Measurements from ENCODE around the gene UNCX.

The UNCX gene

DNA sequence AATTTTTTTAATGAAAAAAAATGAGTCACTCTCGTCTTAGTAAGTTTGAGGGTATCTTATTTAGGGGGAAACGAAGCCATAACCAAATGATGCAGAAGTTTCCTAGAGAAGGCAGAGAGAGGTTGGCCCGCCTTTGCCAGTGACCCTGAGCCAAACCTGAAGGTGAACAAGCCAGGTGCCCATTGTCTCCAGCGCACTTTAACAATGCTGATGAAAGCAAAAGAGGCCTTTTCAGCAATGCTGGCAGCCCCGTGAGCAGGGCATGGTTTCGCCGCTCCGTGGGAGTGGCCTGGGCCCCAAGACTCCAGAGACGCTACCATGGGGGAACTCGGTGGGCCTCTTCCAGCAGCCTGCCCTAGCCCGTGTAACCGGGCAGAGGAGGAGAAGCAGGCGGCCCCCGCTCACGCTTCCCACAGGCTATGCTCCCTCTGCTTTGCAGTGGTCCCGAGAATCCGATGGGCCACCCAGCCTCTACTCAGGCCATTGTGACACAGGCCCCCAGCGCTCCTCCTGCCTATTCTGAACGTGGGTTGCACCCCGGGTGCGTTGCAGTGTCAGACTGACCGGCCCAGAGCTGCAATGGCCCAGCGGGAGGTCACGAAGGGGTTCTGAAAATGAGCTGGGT, 14.0 kb upstream of the UNCX start:
- DNase-seq = no peak

DNA sequence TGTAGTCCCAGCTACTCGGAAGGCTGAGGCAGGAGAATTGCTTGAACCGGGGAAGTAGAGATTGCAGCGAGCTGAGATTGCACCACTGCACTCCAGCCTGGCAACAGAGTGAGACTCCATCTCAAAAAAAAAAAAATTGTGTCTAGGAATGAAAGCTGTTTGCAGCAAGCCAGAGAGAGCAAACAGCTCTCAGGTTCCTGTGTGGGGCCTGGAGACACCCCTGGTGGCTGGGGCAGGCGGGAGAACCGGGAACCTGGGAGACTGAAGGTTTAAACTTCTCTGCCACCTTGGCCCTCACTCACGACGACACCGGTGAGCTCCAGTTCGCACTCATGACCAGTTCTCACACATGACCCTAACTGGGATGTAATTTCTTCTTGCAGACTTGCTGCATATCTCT, 13.2 kb upstream of the UNCX start:
- DNase-seq = no peak

DNA sequence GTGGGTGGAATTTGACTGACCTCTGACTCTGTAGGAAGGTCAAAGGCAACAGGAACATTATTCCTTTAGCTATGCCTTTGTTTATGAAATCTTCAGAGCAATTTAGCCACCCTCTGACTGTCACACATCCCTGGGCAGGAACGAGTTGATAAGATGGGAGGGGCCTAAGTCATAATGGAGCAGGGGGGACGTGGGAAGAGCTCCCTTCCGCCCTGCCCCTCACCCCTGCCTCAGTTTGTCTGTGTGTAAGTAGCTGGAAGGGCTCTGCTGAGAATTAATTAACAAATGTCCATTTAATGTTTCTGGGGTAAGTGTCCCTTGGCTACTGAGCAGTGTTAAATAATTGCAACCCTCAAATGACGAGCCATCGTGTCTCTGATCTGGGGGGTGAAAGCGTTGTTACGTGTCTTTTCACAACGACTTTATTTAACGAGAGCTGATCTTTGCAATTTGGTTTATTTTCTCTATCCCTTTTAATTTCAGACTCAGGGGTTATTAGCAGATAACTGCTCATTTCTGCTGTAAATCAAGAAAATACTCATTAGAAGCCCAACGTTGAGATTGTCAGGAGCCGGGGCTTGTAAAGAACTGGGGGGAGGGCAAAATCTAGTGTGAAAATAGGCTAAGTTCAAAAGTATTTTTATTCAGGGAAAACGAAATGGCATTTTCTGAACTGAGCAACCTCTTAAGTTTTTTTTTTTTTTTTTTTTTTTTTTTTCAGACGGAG, 12.5 kb upstream of the UNCX start:
- no peak for DNase-seq

DNA sequence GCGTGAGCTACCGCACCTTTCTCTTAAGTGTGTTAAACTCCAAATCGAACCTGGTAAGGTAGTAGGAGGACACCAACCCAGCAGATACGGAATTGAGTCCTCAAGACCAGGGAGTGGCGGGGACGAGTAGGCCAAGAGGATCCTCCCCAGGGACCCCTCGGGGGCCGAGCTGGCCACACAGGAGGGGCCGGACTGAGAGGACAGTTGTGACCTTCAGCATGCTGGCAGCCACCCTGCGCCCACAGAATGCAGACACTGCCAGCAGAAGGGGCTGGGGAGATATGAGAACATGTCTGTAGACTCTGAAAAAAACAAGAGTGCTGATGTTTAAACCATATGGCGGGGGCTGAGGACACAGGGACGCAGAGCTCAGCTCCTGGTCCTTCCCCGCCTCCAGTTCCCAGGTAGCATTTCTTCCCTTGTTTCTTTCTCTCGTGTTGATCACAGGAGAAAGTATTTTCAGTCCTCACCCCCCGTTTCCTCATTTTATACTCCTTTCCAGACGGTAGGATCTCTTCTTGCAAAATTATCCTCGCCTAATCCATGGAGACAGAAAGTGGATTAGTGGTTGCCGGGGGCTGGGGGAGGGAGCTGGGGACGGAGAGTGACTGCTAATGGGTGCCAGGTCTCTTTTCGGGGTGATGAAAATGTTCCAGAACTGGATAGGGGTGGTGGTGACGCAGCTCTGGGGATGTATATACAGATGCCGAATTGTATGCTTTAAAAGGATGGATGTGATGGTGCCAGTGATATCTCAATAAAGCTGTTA, 11.5 kb upstream of the UNCX start:
- no peak for DNase-seq

DNA sequence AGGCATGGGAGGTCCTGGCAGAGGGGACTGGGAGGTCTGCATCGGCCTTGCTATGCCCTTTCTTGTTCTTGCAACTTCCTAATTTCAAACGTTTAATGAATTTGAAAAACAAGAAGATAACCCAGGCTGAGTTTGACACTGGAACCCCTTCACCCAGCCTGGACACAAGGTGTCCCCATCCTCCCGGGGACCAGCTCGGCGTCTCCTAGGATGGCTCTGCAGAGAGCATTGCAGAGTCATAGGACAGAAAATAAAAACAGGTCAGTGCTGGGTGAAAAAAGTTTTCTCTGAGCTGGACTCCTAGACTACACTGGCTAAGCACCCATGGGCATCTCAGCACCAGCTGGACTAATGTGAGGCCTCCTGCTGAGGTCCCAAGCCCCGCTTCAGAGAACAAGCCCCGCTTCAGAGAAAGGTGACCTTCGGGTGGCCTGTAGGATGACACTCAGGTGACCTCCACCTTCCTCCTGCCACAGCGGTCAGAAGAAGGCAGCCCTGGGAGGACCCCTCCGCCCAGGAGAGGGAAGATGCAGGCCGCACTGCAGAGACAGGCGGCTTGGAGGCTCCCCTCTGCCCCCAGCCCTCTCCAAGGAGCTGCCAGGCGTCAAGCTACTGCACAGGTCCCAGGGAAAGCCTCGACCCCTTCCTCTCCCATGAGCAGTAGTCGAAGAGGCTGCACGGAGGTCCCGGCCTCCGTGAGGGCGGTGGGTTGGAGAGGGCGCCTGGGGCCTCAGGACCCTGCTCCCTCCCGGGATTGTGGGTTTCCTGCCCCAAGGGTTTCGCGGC, 9.3 kb upstream of the UNCX start:
- no peak for DNase-seq

DNA sequence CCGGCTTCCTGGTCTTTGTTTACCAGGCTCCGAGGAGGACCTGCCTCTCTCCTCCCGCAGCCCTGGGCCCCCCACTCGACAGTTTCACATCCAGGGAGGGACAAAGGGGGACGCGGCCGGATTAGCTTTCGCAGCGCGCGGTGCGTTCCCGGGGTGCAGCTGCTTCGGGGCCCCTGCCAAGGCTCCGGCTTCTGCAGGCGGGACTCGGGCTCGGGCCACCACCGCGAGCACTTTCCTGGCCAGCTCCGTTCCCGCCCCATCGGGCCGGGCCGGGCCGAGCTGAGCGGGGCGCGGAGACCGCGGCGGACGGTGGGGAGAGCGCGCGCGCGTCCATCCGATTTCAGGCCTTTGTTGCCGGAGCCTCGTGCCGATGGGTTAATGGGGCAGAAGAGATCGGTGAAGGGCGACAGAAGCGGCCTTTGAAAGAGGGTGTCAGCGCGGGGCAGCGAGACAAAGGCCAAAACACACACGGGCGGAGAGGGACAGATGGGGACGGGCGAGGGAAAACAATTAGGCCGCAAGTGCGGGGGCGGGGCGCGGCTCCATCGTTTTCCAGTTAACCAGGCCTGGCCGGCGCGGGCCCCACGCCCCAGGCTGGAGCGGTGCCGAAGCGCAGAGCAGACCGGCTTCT, 8.5 kb upstream of the UNCX start:
- no peak for DNase-seq

DNA sequence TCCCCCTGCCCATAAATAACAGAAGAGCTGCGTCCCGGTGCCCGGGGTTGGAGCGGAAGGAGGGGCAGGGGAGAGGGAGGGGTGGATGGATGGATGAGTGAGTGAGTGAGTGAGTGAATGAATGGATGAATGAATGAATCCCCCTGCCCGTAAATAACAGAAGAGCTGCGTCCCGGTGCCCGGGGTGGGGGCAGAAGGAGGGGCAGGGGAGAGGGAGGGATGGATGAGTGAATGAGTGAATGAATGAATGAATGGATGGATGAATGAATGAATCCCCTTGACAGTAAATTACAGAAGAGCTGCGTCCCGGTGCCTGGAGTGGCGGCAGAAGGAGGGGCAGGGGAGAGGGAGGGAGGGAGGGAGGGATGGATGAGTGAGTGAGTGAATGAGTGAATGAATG, 7.6 kb upstream of the UNCX start:
- DNase-seq = no peak

DNA sequence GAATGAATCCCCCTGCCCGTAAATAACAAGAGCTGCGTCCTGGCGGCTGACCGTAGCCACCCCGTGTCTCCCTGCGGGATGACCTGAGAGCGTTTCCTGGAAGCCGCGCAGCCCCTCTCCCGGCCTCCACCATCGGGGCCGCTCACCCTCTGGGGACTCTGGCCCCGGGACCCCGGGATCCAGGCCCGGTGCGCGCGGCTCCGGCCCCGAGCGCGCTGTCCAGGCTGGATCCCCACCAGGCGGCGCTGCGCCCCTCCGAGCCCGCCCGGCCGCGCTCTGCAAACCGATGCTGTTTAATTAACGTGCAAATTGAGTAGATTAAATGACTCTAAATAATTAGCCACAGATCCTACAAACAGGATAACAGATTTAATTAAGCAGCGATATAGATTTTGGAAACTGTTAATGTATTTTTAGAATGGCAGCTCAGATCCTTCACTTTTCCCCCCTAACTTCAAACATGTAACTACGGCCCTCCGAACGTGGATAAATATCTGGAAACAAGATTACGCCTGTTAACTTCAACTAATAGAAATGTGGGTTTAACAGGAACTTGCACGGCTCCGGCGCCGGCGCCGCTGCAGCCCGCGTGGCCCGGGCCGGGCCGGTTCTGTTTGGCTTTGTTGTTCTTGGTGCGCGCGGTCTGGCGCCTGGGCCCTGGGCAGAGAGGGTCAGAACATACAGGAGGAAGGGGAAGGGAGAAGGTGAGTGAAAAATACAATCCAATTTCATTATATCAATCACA, 7.1 kb upstream of the UNCX start:
- no peak for DNase-seq

DNA sequence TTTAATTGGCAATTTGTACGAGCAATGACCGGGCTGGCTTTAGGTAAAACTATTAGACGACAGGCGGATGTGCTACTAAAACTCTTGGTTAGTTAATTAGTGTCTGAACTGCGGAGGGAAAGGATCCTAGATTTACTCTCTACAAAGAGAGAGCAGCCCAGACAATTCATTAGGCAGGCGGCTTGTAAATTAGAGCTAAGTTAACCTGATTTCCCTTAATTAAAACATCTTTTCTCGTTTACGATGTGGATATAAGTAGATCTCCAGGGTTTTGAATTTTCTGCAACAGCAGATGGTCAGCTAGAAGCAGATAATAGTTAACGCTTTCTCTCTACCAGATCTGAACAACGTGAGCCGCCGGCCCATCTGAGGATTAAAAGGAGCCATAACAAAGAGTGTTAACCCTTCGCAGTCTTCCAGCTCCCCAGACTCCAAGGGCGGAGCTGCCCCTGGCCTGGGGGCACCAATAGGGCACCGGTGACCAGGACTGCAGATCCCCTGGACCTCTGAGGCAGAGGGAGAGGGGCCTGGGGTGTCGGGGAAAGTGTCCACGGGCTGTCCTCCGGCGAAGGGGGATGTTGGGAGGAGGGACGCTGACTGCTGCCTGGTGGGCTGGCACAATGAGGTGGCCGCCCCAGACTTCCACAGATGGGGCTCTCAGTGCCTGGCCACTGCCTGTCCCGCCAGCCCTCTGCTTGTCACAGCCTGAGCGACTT, 6.3 kb upstream of the UNCX start:
- no peak for DNase-seq

DNA sequence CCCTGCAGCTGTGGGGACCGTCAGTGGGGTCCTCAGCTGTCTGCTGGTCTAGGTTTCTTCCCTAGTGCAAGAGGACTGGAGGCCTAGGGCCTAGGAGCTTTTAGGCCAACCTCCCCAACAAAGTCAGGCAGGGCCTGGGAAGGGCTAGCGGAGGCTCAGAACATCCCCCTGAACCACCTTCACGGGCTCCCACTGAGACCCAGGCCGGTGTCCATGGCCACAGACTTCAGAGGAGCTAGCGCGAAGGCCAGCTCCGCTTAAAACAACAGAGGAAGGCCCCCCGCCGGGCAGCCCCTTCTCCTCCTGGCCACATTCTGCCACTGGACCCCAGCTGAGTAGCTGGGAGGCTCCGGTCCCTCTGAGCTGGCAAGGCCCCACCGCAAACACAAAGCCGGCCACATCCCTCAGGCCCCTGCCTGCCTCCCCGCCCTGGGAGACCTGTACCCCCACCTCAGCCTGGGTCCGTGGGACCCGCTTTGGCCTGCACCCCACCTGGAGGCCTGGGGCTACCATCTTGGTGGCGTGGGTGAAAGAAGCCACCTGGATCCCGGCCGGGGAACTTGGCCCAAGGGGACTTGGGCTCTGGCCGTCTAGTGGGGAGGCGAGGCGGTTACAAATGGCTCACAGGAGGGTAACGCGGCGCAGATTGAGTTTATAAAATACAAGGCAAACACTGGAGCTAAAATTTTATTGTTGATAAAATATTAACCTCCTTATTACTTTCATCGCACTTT, 5.4 kb upstream of the UNCX start:
- DNase-seq = no peak

DNA sequence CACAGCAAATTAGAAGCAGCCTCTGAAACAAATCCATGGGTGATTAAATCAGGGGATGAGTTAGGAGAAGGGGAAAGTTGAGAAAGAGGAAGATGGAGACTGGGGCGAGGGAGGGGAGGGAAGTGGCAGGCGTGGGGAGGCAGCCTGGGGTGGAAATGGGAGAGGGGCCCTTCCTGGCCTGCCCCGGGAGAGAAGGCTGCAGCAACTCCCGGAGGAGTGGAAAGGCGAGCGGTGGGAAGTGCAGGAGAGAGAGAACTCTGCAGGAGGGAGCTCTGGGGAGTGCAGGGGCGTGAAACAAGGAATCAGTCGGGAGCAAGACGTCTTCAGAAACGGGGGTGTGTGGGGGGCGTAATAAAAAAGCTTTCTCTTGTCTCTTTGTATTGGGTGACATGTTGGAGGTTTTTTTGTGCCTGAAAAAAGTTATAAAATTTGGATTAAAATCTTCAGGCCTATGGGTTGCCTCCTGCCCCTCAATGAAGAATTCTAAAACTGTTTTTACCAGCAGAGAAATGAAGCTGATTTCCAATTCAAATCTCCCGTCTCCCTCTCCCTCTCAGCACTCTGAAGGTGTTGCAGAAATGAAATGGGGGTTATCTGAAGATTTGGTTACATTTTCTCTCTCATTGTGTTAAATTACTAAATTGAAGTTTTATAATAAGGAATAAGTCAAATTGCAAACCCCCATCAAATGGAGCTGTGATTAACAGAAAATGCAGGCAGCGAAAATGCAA, 4.7 kb upstream of the UNCX start:
- DNase-seq = no peak

DNA sequence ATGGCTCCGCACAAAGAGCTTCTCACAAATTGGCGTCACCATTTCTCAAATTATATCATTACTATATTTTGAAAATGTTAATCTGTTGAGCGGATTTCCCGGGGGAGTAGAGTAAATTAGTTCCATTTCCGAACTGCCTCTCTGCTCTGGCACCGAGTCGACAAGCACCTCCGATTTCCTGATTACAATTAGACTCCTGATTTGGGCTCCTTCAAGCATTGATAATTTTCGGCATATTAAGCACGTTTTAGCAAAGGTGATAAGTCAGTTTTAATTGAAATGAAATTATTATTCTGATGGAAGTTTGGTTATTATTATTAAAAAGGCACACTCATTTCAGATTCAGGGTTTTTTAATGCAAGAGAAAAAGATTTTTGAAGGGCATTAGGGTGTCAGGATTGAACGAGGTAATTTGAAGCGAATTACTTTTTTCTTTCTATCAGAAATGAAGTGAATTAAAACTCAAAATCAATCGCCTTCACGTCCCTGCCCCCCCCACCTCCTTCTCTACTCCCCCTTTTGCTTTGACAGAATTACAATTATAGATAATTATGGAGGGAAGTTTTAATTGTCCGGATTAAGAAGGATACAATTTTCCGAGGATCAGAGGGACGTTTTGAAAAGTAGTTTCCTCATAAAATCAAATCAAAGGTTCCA, 4.0 kb upstream of the UNCX start:
- no peak for DNase-seq

DNA sequence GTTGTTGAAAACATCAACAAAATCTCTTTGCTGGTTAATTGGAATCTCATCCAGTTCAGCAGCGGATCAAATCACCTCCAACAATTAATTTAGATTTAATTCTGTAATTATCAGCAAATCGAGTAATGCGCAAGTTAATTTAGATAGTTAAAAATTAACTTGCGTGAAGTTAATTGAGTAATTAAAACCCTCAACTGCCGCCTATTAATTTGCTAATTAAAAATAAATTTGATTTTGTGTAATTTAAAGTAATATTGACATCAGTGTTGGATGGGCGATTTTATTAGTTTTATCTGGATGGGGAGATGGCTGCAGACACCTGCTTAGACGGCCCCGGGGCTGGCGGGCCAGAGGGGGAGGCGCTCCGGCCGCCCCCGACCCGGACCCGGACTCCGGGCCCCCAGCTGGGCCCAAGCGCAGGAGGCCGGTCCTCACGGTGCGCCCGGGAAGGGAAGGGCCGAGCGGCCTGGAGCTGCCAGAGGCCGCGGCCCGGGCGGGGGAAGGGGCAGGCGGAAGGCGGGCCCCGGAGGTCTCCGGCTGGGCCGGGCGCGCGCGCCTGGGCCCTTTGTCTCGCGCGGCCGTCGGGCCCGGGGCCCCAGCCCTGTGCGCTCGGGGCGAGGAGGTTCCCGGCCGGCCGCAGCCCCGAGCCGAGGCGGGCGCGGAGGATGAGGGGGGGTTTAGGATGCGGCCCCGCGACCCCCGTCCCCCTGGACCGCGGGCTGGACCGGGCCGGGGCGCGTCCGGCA, 3.3 kb upstream of the UNCX start:
- DNase-seq = no peak

DNA sequence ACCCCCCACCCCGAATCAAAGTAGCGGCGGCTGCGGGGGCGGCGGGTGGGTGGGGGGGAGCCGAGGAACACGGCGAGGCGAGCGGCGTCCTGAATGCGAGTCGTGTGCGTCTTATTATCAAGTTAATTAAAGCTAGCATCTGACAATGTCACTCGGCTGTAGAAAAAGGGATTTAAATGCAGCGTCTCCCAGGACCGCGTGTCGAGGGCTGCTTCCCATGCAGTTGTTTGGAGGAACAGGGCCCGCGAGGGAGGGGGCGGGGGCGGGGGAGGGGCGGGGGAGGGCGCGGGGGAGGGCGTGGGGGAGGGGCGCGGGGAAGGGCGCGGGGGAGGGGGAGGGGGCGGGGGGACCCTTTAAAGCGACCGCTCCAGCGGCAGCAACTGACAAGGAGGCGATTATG, 2.7 kb upstream of the UNCX start:
- DNase-seq = no peak

DNA sequence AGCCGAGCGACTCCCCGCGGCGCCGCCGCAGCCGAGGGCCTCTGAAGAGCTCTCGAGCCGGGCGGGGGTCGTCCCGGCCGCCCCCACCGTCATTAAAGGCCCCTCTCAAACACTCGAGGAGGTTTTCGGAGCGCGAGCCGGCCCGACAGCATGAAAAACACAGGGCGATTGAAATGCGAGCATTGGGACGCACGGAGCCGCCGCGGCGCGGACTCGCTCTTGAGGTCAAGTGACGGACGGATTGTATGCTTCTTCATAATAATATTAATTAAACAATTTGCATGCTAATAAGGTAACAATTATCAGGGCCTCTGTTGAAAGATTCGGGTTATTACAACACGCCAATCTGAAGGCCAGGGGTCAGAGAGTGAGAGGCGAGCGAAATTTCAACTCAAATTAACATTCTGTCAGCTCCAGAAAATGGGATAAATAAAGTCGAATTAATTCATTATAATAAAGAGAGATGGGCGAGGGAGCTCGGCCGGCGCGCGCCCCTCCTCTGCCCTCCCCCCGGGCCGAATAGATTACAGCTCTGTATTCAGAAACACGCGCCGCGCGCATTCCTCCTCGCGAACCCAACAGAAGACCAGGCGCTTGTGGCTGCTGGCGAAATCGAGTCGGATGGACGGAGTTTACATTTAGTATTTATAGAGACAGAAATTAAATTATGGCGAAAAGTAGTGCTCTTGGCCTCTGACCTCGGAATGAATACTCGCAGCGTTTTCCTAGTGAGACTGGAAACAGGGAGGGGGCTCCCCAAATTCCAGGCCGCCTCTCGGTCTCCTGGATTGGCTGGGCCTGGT, 2.1 kb upstream of the UNCX start:
- no peak for DNase-seq

DNA sequence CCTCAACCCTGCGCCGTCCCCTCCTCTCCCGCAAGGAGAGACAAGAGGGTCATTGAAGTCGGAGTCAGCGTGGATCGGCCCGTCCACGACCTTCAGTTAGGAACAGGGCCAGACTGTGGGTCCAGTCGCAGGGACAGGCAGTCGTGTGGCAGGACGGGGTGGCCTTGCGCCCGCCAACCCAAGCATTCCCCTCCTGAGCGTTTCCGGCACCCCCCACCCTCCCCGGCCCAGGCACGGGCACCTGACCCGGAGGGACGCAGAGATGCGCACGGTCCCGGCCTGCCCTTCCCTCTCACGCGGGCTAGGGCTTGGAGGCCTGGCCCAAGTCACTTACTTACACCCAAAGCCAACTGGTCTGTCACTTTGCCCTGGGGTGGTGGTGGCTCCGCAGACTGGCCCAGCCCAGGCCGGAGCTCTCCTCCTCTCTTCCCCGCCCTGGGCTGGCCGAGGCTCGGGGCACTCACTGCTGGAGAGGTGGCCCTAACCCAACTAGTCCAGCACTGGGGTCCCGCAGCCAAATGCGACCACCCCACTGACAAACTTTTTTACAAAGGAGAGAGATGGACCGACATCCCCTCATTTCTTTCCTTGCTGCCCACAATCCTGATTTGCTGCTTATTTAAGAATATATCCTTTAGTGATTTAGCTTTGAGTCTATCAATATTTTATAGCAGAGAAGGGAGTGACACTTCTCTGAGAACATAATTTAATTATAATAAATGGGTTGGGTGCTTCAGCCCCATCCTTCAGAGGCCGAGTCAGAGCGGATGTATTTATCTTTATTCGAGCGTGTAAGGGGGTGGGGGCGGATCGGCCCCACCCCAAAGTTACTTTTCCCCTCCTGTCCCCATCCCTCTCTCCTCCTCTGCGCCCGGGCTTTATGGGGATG, 1.2 kb upstream of the UNCX start:
- DNase-seq = no peak

DNA sequence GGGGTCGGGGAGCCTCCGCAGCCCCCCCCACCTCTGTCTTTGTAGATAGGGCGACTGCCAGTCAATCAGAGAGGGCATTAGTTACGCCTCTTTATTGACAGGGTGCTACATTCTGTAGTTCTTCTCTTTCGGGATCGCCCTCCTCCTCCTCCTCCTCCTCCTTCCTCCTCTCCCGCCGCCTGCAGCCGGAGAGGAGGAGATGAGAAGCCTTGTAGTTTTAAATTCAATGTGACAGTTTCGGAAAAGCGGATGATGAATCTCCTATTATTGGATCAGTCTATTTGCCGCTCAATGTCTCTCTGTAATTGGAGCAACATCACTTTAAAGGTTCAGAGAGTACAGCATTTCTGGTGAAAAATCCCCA, 587 bp upstream of the UNCX start:
- no peak for DNase-seq
